Subcutaneous adipose tissue (tissue), 4 donors: ENCODE results near the gene ASPHD1. TPM values are rescaled to one million over a fixed set of nuclear protein-coding genes. Genes with fewer than 3 reads are reported as not detected.

Source experiments
- total RNA-seq, 4 donors: library from RNA; depleted of rRNA; stranded (reverse); fragments of >200 nt; gene quantifications; one replicate each; pipeline ENCODE4 v1.1.0, GENCODE V29; 2016
- TF ChIP-seq, protein P1 (sequence below): fragments of 450-650 bp; IDR thresholded peaks from one replicate; pipeline ENCODE4 v1.5.1; 2016; ENCODE audit warnings: low read depth, mild to moderate bottlenecking, control low read depth, antibody characterized with exemption, moderate library complexity

Gene ASPHD1
- total RNA-seq, 4 donors from 2014 or later, result 0.44 to 3.7 (median 0.57) TPM; not detected in 1

GRCh38 chr16:29858974-29859373, 41.3 kb upstream of the ASPHD1 start:
- TF ChIP-seq, protein P1, sequence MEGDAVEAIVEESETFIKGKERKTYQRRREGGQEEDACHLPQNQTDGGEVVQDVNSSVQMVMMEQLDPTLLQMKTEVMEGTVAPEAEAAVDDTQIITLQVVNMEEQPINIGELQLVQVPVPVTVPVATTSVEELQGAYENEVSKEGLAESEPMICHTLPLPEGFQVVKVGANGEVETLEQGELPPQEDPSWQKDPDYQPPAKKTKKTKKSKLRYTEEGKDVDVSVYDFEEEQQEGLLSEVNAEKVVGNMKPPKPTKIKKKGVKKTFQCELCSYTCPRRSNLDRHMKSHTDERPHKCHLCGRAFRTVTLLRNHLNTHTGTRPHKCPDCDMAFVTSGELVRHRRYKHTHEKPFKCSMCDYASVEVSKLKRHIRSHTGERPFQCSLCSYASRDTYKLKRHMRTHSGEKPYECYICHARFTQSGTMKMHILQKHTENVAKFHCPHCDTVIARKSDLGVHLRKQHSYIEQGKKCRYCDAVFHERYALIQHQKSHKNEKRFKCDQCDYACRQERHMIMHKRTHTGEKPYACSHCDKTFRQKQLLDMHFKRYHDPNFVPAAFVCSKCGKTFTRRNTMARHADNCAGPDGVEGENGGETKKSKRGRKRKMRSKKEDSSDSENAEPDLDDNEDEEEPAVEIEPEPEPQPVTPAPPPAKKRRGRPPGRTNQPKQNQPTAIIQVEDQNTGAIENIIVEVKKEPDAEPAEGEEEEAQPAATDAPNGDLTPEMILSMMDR, result no peak

DNA sequence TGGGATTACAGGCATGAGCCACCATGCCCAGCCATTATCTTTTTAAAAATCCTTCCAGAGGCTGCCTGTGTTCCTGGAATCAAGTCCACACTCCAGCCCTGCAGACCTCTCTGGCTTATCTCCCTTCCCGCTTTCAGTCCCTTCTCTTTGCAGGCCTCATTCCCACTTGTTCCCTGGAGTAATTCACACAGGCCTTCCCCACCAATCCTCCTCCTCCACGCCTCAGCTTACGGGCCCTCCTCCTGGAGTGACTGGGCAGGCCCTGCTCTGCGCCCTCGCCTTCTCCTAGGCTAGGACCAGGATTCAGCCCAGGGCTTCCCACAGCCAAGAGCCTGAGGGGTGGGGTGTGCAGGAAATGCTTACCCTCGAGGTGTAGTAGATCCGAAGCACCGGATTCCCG, 40.1 kb upstream of the ASPHD1 start:
- TF ChIP-seq, protein P1, result no peak

- TF ChIP-seq, protein P1, result no peak
These were observed 37.9 kb upstream of the ASPHD1 start for GRCh38 chr16:29862383-29862883.

DNA sequence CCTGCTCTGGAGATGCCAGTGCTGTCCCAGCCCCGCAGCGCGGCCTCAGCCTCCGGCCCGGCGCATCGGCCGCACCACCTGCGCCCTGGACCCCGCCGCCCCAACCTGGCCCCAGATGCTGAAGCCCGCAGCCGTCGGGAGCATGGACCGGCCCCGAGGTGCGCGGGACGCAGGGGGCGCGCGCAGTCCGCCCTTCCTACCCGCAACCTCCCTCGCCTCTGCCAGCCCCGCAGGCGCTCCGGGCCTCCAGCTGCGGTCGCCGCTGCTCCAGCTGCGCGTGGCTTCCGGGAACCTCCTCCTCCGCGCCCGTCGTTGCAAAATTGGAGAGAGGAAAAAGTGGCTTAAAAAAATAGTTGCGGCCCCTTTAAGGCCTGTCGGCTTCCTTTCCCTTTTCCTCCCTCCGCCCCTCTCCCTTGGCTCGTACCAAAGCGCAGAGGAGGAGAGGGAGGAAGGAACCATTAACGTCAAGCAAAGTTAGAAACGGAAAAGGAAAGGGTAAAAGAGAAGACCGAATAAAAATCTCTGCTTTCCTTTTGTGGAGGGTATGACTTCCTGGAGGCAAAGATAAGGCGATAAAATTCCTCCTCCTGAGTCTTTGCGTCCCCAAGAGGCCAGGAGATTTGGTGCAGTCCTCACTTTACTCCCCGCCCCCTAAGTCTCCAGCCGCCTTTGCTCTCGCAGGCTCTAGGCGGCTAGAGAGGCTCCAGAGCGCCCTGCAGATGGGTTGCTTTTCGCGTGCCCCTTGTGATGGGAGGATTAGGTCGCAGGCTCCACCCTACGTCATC, 37.2 kb upstream of the ASPHD1 start, which contains the start of gene CDIPT:
CDIPT (minus strand) TSS at position 343 of the 785 bp plus-strand sequence. CDS start 369 bp downstream, outside the sequence.
- TF ChIP-seq, protein P1, result no peak

GRCh38 chr16:29863669-29863984, 36.7 kb upstream of the ASPHD1 start:
- TF ChIP-seq, protein P1, result no peak

DNA sequence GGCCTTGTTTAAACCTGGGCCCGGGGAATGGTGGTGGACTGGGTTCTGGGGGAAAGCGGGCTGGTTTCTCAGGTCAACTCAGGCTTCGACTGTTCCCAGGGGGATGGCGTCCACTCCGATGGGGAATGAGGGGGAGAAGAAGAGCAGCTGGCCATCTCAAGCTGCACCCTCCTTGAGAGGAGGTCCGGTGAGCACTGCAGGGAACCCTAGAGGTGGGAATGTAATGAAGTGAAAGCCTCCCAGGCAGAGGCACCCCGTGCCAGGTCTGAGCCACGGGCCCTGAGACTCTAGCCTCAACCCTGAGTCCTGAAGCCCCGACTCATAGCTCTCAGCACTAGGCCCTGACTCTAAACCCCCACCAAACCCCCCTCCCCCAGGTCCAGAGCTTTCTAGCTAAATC, 36.1 kb upstream of the ASPHD1 start:
- TF ChIP-seq, protein P1, result no peak

- TF ChIP-seq, protein P1, result no peak
These were observed 31.8 kb upstream of the ASPHD1 start for GRCh38 chr16:29868396-29869009.
